NCI-H1436 treated with DMSO at 0.1 percent for 48 hours (cell line): ENCODE data around the gene POU3F1.

Experiments used
- DNase-seq: peaks from one replicate; lab custom pipeline; 2025; lab: John Stamatoyannopoulos, UW

Gene POU3F1

GRCh38 chr1:38028105-38028591 lies 18.4 kb downstream of the POU3F1 start:
- no peak for DNase-seq

DNA sequence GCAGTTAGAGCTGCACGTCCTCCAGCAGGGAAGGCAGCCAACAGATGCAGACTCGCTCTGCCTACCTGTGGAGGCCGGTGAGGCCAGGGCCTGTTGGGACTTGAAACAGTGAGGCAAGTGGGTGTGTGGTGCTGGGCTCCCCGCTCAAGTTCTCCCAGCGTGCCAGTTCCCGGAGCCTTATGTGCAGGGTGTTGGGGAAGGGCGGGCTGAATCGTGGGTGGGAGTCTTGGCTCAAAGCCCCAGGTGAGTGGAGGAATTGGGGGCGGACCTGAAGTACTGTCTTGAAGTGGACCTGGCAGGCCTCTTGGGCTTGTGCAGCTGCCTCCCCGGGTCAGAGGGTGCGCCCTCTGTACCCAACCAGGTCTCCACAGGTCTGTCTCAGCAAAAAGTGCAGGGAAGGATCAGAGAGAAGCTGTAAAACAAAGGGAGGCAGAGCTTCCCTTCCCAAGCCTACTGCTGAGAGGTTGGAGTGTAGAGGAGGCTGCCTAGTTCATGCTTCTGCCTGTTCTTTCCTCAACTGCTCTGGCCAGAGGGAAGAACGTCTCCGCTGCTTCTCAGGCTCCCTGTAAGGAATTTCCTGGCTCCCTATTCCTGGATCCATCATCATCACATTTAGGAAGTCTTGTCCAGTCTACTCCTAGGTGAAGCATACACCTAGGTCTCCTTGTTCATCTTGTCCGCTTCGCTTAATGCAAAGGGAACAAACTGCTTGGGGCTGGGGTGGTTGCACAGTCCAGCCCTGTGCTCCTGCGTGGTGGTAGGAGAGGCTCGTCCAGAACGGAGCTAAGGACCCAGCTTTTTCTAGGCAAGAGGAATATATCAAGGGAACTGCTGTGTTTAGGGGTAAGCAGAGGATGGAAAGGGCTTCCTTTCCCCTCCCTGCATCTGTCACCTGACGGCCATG lies 19.1 kb downstream of the POU3F1 start:
- DNase-seq = no peak

DNA sequence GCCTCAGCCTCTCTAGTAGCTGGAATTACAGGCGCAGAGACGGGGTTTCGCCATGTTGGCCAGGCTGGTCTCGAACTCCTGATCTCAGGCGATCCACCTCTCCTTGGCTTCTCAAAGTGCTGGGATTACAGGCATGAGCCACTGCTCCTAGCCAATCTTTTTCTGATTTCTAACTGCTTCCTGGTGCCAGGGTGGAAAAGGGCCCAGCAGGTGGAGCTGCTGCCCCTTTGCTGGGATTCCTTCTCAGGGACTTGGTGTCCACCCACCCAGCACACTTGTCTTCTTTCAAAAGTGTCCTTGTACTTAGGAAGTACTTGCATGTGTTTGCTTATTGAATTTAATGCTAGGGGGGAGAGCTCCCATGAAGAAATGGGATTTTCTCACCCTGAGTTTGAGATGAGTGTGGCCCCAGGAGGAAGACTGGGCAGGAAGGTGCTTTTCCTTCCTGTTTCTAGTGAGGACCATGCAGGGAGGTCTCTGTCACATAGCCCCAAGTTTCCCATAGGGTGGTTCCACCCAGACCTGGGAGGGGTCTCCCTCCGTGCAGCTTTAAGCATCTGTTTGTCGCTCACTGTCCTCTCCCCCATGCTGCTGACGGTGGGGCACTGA lies 19.9 kb downstream of the POU3F1 start:
- DNase-seq = no peak

GRCh38 chr1:38025664-38026063 lies 20.9 kb downstream of the POU3F1 start:
- DNase-seq = no peak

DNA sequence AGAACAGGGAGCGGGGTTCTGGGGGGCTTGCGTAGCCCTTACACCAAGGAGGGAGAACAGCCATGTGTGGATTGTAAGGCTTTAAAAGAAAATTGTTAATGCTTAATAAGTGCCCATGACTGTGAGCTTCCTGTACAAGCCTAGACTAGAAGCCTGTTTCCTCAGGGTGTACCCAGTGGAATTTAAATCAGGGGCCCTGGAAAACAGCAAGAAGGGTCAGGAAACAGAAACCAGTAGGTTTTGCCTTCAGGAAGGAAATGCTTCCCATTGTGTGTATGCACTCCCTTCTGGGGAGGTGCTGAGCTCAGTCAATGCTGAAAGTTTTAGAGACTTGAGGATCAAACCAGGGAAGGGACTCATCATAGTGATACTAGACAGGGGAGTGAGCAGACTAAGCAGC lies 21.4 kb downstream of the POU3F1 start:
- no peak for DNase-seq

DNA sequence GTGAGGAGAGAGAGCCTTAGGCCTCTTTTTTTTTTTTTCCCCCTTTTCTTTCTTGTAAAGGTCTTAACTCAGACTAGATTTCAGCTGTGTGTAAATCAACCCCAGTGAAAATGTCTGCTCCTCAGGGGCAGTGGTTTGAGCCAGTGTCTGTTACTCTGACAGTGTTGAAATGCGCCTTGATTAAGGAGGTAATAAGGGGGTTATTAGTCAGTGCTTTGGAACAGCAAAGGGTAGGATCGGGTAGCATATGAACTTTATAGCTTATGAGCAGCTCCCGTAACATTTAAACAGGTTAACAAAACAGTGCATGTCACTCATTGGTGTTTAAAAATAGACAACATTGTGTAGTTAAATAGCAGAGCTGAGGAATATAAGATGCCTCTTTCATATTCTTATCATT lies 23.8 kb downstream of the POU3F1 start:
- DNase-seq = no peak

DNA sequence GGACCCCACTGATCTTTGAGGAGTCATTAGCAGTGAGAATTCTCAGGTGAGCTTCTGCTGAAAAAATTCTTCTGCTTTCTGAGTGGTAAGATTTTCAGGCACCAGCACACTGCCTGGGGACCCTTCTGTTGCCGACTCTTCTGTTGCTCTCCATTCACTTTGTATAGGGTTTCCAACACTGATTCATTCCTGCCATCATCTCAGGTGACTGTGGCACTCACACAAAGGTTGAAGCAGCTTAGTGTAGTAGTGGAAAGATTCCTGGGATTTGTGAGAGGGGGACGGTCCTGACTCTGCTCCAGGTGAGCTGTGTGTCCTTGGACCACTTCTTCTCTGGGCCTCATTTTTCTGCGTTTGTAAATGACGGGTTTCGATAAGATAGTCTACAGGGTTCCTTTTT lies 24.6 kb downstream of the POU3F1 start:
- no peak for DNase-seq

DNA sequence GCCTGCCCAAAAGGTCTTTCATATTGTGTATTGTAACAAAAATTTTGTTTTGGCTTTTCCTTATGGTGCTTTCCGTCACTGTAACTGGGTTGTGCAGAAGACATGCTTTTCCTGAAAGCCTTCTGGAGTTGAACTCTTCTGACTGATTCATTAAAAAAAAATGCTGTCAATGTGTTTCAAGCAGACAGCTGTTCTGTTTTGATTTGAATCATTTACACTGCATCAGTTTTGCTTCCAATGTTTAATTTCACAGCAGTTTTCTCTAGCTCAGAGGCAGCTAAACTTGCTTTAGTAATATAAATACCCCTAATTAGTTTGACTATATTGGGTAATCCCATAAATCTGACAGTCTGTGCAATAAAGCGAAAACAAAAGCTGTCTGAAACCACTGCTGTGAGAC lies 26.2 kb downstream of the POU3F1 start:
- no peak for DNase-seq

- no peak for DNase-seq
Observed at GRCh38 chr1:38018864-38019343, 27.7 kb downstream of the POU3F1 start.

GRCh38 chr1:38015978-38016725 lies 30.4 kb downstream of the POU3F1 start:
- no peak for DNase-seq

DNA sequence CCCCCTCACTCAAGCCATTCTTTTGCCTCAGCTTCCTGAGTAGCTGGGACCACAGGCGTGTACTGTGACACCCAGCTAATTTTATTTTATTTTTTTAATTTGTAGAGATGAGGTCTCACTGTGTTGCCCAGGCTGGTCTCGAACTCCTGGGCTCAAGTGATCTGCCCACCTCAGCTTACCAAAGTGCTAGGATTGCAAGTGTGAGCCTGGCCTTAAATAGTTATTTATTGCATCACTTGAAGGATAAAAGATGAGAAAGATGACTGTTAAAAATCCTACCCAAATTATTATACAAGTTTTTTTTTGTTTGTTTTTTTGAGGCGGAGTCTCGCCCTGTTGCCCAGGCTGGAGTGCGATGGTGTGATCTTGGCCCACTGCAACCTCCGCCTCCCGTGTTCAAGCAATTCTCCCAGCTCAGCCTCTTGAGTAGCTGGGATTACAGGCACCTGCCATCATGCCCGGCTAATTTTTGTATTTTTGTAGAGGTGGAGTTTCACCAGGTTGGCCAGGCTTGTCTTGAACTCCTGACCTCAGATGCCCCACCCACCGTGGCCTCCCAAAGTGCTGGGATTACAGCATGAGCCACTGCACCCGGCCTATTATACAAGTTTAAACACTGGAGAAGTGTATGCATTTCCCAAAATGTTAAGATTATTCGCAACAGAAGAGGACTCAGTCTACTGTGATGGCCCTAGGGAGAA lies 31.7 kb downstream of the POU3F1 start:
- DNase-seq = no peak

- no peak for DNase-seq
Observed at GRCh38 chr1:38014171-38014570, 32.4 kb downstream of the POU3F1 start.

DNA sequence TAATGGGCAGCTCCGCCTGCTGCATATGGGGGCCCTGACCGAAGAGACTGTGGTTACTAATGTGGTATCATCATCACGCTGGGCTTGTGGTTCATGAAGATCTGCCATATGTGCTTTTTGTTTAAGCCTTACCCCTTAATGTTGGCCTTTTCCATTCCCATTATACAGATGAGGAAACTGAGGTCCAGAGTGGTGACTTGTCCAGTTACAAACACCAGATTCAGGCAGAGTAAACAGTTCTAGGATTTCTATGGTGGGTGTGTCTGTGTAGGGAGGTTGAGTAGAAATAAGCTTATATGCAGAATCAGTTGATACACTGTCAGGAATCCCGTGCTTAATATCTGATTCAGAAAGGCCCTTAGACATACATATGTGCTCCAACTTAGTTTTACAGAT lies 33.4 kb downstream of the POU3F1 start:
- DNase-seq = no peak

GRCh38 chr1:38012363-38013226 lies 34.0 kb downstream of the POU3F1 start, which contains the start of gene UTP11:
TSS of gene UTP11 (plus strand) at chr1:38012734. CDS start at chr1:38012803, 69 bp downstream.
- peak; percentile 96 for DNase-seq

DNA sequence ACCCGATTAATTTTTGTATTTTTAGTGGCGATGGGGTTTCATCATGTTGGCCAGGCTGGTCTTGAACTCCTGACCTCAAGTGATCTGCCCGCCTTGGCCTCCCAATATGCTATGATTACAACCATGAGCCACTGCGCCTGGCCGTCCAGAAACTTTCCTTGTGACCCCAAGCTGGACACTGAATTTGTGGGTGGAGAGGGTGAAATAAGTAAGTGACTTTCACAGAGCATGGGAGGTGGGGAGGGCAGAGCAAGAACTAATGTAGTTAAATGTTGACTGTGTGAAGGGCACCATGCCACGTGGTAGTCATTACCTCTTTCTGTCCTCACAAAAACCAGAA lies 36.8 kb downstream of the POU3F1 start:
- DNase-seq = no peak

DNA sequence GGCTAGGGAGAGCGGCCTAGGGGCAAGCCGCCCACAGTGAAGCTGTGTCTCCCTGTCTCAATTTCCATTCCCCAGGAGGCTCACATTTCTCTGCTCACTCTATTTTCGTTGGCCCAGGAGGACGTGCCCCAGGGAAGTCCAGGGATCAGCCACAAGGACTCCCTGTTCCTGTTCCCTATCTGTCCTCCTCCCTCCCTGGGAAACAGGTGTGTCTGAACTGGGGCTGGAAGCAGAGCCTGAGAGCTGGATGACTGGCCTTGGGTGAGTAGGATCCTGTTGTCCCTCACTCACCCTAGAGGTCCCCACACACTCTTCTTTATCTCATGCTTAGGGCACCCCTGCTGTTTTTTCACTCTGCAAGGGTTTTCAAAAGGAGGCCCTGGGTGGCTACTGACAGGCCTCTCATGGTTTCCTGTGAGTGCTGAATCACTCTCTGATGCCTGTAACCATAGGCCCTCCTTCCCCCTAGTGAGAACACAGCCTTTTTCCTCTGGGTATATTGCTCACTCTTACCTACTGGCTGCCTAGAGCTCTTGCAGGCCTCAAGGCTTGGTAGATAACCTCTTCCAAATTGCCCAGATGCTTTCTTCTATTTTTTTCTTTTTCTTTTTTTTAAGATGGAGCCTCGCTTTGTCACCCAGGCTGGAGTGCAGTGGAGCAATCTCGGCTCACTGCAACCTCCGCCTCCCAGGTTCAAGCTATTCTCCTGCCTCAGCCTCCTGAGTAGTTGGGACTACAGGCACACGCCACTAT lies 37.3 kb downstream of the POU3F1 start:
- no peak for DNase-seq

DNA sequence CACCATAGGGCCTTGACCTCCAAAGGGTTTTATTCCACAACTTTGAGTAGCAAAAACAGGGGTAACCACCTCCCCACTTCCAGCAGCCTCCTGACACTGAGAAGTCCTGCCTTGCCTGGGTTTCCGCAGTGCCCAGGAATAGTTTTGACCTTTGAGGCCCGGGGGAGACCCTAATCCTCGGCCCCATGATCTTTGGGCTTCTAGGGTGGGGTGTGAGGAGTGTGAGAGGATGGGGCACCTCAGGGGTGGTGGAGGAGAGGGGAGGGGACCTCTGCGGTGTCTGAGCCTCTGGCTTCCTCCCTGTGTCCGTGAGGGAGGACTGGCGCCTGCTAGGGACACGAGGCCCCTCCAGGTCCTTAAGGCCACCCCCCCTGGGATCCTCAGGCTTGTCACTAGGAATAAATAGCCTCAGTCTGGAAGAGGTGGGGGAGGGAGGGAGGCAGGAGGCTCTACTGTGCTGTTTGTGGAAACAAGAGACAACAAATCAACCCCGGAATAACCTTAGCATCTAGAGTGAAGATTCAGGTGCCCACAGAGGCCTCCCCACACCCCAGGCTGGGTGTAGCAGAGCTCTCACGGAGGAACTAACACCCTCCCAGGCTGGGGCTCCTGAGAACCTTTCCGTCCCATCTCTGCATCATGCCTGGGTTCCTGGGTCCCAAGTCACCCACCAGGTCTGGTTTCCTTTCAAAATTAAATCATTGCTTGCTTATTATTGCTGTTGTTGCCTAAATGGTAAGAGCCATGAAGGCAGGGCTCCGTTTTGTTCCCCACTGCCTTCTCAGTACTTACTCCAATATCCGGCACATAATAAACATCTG lies 40.4 kb downstream of the POU3F1 start:
- no peak for DNase-seq

DNA sequence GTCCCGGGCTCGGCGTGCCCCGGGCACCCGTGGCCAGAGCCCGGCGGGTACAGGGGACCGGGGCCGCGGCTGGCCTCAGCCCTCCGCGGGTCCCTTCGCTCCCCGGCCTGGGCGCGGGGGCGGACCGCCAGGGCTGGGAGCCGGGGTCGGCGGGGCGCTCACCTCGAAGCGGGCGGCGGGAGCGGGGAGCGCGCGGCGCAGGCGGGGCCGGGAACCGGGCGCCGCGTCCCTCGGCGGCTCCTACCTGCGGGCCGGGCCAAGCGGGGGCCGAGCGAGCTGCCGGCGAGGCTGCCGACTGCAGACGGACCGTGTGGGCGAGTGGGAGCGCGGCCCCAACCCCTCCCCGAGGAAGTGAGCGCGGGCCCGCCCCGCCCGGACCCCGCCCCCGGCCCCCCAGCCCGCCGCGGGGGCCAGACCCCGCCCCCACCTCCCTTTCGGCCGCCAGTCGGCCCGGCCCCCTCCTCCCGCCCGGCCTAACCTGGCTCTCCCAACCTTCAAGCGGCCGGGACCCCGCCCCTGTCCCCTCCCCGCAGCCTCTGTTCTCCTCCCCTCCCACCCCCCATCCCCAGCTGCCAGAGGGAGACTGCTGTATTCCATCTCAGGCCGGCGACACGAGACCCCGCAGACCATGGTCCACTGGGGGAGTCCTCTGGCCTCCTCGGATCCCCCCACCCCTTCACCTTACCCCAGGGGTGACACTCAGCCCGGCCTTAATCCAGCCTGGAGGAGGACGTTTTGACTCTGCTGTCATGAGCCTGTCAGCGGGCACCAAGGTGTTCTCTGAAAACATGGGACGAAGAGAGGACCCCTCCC lies 41.2 kb downstream of the POU3F1 start, which contains the start of gene FHL3:
Gene FHL3, minus strand, starts transcription at position 320 of the 813 bp plus-strand sequence. CDS start 6,102 bp downstream, outside the sequence.
- no peak for DNase-seq
